ENCODE measurements around the gene PPP2R5A. TPM values are rescaled to one million over a fixed set of nuclear protein-coding genes. Genes with fewer than 3 reads are reported as not detected.

PPP2R5A gene
- total RNA-seq, 2 experiments from 2014 or later, result 35.2 to 36.5 TPM

GRCh38 chr1:212328248-212328647 lies 43.0 kb downstream of the PPP2R5A start:
- DNase-seq (no peak), ATAC-seq (no peak)
- CTCF ChIA-PET, result interaction anchor here (1.1 kb wide), 1 partner anchor 128 kb away, joined by 3 read pairs; no protein-coding TSS in a partner anchor
- intact Hi-C loops (cut with micrococcal nuclease), result no loop called here
- Mint-ChIP-seq H3K27ac (no peak overlapping the region), H3K36me3 (ENCODE audit: low read depth) (peaks cover 7% of the 10 kb centered on the region), H3K4me3 (no peak overlapping the region), H3K4me1 (ENCODE audit: low read depth) (peaks cover 20% of the 10 kb centered on the region), H3K9me3 (no peaks in the 10 kb centered on the region), H3K27me3 (no peaks in the 10 kb centered on the region)
- POLR2A ChIA-PET, result interaction anchor here (1.7 kb wide), 1 partner anchor 14 kb away, joined by 4 read pairs; no protein-coding TSS in a partner anchor
- no peak for TF ChIP-seq CTCF (IDR thresholded peaks at IDR 0.05)

- Mint-ChIP-seq H3K4me3 (no peak overlapping the region), H3K9me3 (peaks cover 2% of the 10 kb centered on the region), H3K4me1 (ENCODE audit: low read depth) (peaks cover 14% of the 10 kb centered on the region), H3K27me3 (no peaks in the 10 kb centered on the region), H3K36me3 (ENCODE audit: low read depth) (peaks cover 14% of the 10 kb centered on the region), H3K27ac (no peak overlapping the region)
- intact Hi-C loops (cut with micrococcal nuclease), result no loop called here
- ATAC-seq, result no peak
- ChIA-PET CTCF (interaction anchor here (1.1 kb wide), 2 partner anchors 13 to 127 kb away, joined by 3 read pairs; no protein-coding TSS in a partner anchor), POLR2A (no interaction called here)
- DNase-seq, result no peak
- TF ChIP-seq CTCF (IDR thresholded peaks at IDR 0.05), result no peak
Measured at GRCh38 chr1:212329105-212329504, 43.9 kb downstream of the PPP2R5A start.

GRCh38 chr1:212341090-212341489 lies 55.9 kb downstream of the PPP2R5A start:
- Mint-ChIP-seq H3K4me3 (no peak overlapping the region), H3K4me1 (ENCODE audit: low read depth) (peaks cover 4% of the 10 kb centered on the region), H3K9me3 (no peaks in the 10 kb centered on the region), H3K36me3 (ENCODE audit: low read depth) (peaks cover 15% of the 10 kb centered on the region), H3K27ac (no peak overlapping the region), H3K27me3 (no peaks in the 10 kb centered on the region)
- ChIA-PET CTCF (interaction anchor here (0.8 to 1.3 kb wide), 2 partner anchors 23 to 270 kb away, joined by 3 to 4 read pairs; no protein-coding TSS in a partner anchor), POLR2A (no interaction called here)
- intact Hi-C loops (cut with micrococcal nuclease), result no loop called here
- DNase-seq, result no peak
- no peak for ATAC-seq
- TF ChIP-seq CTCF (IDR thresholded peaks at IDR 0.05), result no peak

GRCh38 chr1:212344905-212345304 lies 59.7 kb downstream of the PPP2R5A start:
- intact Hi-C loops (cut with micrococcal nuclease), result no loop called here
- Mint-ChIP-seq H3K4me3 (no peak overlapping the region), H3K36me3 (ENCODE audit: low read depth) (peaks cover 13% of the 10 kb centered on the region), H3K9me3 (no peaks in the 10 kb centered on the region), H3K27ac (no peak overlapping the region), H3K27me3 (no peaks in the 10 kb centered on the region), H3K4me1 (ENCODE audit: low read depth) (peaks cover 4% of the 10 kb centered on the region)
- TF ChIP-seq CTCF (IDR thresholded peaks at IDR 0.05), result no peak
- ATAC-seq (no peak), DNase-seq (no peak)
- ChIA-PET CTCF (interaction anchor here (1.3 to 4.3 kb wide), 4 partner anchors 23 to 281 kb away, joined by 4 to 17 read pairs (median 5); no protein-coding TSS in a partner anchor), POLR2A (no interaction called here)

GRCh38 chr1:212346601-212347000 lies 61.4 kb downstream of the PPP2R5A start:
- DNase-seq (no peak), ATAC-seq (no peak)
- H3K4me1 Mint-ChIP-seq (ENCODE audit: low read depth), result no peaks in the 10 kb centered on the region
- POLR2A ChIA-PET, result no interaction called here
- TF ChIP-seq CTCF (IDR thresholded peaks at IDR 0.05), result no peak
- CTCF ChIA-PET, result interaction anchor here (1.7 to 4.3 kb wide), 2 partner anchors 20 to 109 kb away, joined by 5 to 17 read pairs; no protein-coding TSS in a partner anchor
- H3K4me3 Mint-ChIP-seq, result no peak overlapping the region
- H3K27ac Mint-ChIP-seq, result no peak overlapping the region
- H3K9me3 Mint-ChIP-seq, result no peaks in the 10 kb centered on the region
- H3K36me3 Mint-ChIP-seq (ENCODE audit: low read depth), result peaks cover 15% of the 10 kb centered on the region
- no peaks in the 10 kb centered on the region for H3K27me3 Mint-ChIP-seq
- intact Hi-C loops (cut with micrococcal nuclease), result no loop called here

Data from activated CD8-positive, alpha-beta T cell treated with anti-CD3 and anti-CD28 coated beads for 36 hours (primary cell).